ENCODE data around the gene ABCD1.

ABCD1 gene

GRCh38 chrX:153764786-153765137 is 40.1 kb downstream of the ABCD1 start:
- TF ChIP-seq, protein P1, sequence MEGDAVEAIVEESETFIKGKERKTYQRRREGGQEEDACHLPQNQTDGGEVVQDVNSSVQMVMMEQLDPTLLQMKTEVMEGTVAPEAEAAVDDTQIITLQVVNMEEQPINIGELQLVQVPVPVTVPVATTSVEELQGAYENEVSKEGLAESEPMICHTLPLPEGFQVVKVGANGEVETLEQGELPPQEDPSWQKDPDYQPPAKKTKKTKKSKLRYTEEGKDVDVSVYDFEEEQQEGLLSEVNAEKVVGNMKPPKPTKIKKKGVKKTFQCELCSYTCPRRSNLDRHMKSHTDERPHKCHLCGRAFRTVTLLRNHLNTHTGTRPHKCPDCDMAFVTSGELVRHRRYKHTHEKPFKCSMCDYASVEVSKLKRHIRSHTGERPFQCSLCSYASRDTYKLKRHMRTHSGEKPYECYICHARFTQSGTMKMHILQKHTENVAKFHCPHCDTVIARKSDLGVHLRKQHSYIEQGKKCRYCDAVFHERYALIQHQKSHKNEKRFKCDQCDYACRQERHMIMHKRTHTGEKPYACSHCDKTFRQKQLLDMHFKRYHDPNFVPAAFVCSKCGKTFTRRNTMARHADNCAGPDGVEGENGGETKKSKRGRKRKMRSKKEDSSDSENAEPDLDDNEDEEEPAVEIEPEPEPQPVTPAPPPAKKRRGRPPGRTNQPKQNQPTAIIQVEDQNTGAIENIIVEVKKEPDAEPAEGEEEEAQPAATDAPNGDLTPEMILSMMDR (conservative IDR thresholded peaks at IDR 0.05; ENCODE audit: low read length) = no peak
- TF ChIP-seq EZH2phosphoT487 (IDR thresholded peaks at IDR 0.05; ENCODE audit: borderline replicate concordance) = no peak
- Histone ChIP-seq H3K9me2 (replicated peaks; ENCODE audit: low read depth, low read length) (no peaks in the 10 kb centered on the region), H3K9ac (ENCODE audit: low read depth, low read length, poor library complexity, severe bottlenecking) (no peak overlapping the region), H2AFZ (ENCODE audit: low read length) (no peak overlapping the region), H3K27me3 (ENCODE audit: insufficient read depth, low read length, poor library complexity, severe bottlenecking) (no peaks in the 10 kb centered on the region), H3K79me2 (ENCODE audit: insufficient read depth, low read length) (no peaks in the 10 kb centered on the region), H3K9me3 (ENCODE audit: insufficient read depth, low read depth, low read length) (no peaks in the 10 kb centered on the region), H3K36me3 (ENCODE audit: insufficient read depth, low read length) (no peaks in the 10 kb centered on the region), H4K20me1 (ENCODE audit: insufficient read depth, low read length, poor library complexity, severe bottlenecking) (no peaks in the 10 kb centered on the region), H3K4me2 (ENCODE audit: low read depth, low read length, poor library complexity, severe bottlenecking) (no peak overlapping the region), H3K4me3 (ENCODE audit: low read length, poor library complexity, severe bottlenecking) (no peak overlapping the region), H3F3A (ENCODE audit: low read depth) (no peaks in the 10 kb centered on the region), H3K4me1 (ENCODE audit: insufficient read depth, low read length, poor library complexity, severe bottlenecking) (peaks cover 4% of the 10 kb centered on the region)

DNA sequence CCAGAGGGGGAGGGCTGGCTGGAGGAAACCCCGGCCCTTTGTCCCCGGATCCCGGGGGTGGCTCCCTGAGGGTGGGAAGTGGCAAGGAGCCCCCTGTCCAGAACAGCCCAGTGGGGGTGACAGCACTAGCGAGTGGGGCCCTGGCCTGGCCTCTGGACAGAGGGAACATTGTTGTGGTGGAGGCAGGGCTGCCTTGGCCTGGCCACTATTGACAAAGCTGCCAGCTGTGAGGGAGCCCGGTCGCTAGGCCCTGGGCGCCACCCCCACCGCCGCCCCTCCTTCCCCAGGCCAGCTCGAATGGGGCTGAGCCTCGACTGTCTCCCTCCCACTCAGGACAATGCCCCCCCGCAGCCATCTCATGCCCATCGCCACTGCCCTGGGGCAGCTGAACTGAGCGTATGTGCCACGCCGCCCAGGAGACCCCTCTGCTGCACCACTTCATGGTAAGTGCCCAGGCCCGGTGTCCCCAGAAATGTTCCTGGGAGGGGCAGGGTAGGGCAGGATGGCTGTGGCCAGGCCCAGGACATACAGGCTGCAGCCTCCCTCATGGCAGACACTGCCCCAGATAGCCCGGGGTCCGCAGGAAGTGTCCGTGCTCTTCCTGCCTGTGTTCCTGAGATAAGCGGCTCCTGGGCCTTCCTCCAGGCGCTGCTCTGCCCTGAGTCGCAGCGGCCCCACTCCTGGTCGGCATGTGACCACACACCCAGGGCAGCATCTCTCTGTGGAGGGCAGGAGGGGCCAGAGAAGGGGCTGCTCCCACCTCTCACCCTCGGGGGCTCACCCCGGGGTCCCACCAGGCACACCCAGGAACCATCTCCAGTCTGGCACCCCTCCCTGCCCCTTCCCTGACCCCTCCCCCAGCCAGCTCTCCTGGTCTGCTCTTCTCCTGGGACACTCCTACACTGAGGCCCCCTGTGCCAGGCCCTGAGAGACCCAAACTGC is 40.8 kb downstream of the ABCD1 start:
- TF ChIP-seq, protein P1 (conservative IDR thresholded peaks at IDR 0.05; ENCODE audit: low read length) = no peak
- no peak for TF ChIP-seq EZH2phosphoT487 (IDR thresholded peaks at IDR 0.05; ENCODE audit: borderline replicate concordance)
- H3K27me3 ChIP-seq (ENCODE audit: insufficient read depth, low read length, poor library complexity, severe bottlenecking) = no peaks in the 10 kb centered on the region
- no peaks in the 10 kb centered on the region for H3K9me2 ChIP-seq (replicated peaks; ENCODE audit: low read depth, low read length)
- peak overlapping the region; percentile 56 for H3K9ac ChIP-seq (ENCODE audit: low read depth, low read length, poor library complexity, severe bottlenecking)
- H3K4me3 ChIP-seq (ENCODE audit: low read length, poor library complexity, severe bottlenecking) = peak overlapping the region; percentile 64
- no peak overlapping the region for H2AFZ ChIP-seq (ENCODE audit: low read length)
- H4K20me1 ChIP-seq (ENCODE audit: insufficient read depth, low read length, poor library complexity, severe bottlenecking) = no peaks in the 10 kb centered on the region
- H3F3A ChIP-seq (ENCODE audit: low read depth) = no peaks in the 10 kb centered on the region
- H3K79me2 ChIP-seq (ENCODE audit: insufficient read depth, low read length) = no peaks in the 10 kb centered on the region
- H3K4me1 ChIP-seq (ENCODE audit: insufficient read depth, low read length, poor library complexity, severe bottlenecking) = peaks cover 4% of the 10 kb centered on the region
- H3K36me3 ChIP-seq (ENCODE audit: insufficient read depth, low read length) = no peaks in the 10 kb centered on the region
- H3K4me2 ChIP-seq (ENCODE audit: low read depth, low read length, poor library complexity, severe bottlenecking) = peak overlapping the region; percentile 68
- H3K9me3 ChIP-seq (ENCODE audit: insufficient read depth, low read depth, low read length) = no peaks in the 10 kb centered on the region

DNA sequence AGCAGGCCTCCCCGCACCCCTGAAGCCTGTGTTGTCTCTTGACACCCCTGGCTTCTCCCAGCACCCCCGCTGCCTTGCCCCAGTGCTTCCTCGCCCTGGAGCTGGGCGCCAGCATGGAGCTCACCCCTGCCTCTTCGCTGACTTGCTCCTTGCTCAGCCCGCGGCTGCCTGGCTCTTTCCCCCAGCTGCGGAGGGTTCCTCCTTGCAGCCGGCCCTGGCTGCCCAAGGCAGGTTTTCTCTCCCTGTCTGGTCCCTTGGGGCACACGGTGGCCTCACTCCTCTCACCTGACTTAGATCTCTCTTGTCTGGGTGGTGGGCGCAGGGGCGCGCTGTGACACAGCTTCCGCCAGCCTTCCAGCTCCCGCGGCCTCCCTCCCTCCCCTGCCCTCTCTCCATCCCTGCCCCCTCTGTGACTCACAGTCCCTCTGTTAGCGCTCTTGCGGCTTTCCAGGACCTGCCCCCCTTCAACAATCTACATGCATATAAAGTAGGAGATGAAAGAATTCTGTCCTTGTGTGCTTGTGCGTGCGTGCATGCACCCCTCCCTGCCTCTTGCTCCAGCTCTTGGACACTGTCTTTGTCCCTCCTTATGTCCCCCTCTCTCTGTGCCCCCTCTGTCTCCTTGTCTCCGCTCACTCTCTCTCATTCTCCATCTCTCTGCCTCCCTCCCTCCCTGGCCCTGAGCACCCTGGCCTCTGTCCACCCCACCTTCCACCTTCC is 41.6 kb downstream of the ABCD1 start:
- Histone ChIP-seq H3K9me3 (ENCODE audit: insufficient read depth, low read depth, low read length) (no peaks in the 10 kb centered on the region), H3K27me3 (ENCODE audit: insufficient read depth, low read length, poor library complexity, severe bottlenecking) (no peaks in the 10 kb centered on the region), H3K36me3 (ENCODE audit: insufficient read depth, low read length) (no peaks in the 10 kb centered on the region), H3F3A (ENCODE audit: low read depth) (no peaks in the 10 kb centered on the region), H4K20me1 (ENCODE audit: insufficient read depth, low read length, poor library complexity, severe bottlenecking) (no peaks in the 10 kb centered on the region), H2AFZ (ENCODE audit: low read length) (0 out of 2 replicates have a peak overlapping the region, but pooled peaks have one; percentile 35), H3K4me2 (ENCODE audit: low read depth, low read length, poor library complexity, severe bottlenecking) (peak overlapping the region; percentile 68), H3K4me3 (ENCODE audit: low read length, poor library complexity, severe bottlenecking) (peak overlapping the region; percentile 64), H3K9ac (ENCODE audit: low read depth, low read length, poor library complexity, severe bottlenecking) (peak overlapping the region; percentile 56), H3K4me1 (ENCODE audit: insufficient read depth, low read length, poor library complexity, severe bottlenecking) (peaks cover 4% of the 10 kb centered on the region), H3K79me2 (ENCODE audit: insufficient read depth, low read length) (no peaks in the 10 kb centered on the region), H3K9me2 (replicated peaks; ENCODE audit: low read depth, low read length) (no peaks in the 10 kb centered on the region)
- TF ChIP-seq, protein P1 (conservative IDR thresholded peaks at IDR 0.05; ENCODE audit: low read length) = no peak
- no peak for TF ChIP-seq EZH2phosphoT487 (IDR thresholded peaks at IDR 0.05; ENCODE audit: borderline replicate concordance)
